Measurements from ENCODE around the gene TM4SF5. TPM values are rescaled to one million over a fixed set of nuclear protein-coding genes. Genes with fewer than 3 reads are reported as not detected.

TM4SF5 gene
- total RNA-seq, 2 experiments from 2014 or later: not detected

DNA sequence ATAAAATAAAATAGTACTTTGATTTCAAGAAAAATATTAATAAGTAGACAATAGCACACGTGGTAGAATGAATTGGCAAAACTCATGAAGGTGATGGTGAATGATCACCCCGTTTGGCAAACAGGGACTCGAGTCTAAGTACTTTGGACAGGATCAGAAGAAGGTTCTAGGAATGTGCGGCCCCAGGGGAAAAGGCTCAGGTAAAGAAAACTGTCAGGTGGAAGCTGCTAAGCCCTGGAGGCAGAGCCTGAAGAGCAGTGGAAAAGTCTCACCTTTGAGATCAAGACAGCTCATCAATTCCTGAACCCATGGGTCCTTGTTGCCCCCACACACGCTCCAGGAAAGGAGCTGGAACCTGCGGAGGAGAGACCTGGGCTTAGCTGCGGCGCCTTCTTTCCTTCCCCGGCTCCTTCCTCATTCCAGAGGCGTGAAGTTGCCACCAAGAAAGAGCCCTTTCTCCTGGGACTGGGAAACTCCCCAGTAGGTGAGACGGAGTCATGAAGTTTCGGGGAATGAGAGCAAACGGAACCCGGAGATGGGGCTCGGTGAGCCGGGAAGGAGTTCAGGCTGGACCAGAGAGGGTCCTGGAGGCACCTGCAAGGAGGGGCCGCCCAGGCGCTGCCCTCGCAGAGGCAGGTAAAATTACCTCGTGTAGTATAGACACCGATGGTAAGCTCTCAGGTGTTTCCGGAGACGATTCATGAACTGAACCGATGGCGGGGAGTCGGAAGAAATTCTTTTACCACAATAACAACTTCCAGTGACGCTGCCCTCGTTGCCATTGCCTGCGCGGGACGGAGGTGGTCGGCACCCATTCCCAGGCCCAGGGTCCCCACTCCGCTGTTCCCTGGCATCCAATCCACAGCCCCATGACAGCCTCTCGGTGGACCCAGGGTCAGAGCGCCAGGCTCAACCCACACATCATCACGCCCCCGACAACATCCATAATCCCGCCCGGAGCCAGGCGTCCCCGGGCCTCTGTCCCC, 33.3 kb upstream of the TM4SF5 start:
- H3K27ac Mint-ChIP-seq: peak overlapping the region; percentile 64
- TF ChIP-seq, protein P1, sequence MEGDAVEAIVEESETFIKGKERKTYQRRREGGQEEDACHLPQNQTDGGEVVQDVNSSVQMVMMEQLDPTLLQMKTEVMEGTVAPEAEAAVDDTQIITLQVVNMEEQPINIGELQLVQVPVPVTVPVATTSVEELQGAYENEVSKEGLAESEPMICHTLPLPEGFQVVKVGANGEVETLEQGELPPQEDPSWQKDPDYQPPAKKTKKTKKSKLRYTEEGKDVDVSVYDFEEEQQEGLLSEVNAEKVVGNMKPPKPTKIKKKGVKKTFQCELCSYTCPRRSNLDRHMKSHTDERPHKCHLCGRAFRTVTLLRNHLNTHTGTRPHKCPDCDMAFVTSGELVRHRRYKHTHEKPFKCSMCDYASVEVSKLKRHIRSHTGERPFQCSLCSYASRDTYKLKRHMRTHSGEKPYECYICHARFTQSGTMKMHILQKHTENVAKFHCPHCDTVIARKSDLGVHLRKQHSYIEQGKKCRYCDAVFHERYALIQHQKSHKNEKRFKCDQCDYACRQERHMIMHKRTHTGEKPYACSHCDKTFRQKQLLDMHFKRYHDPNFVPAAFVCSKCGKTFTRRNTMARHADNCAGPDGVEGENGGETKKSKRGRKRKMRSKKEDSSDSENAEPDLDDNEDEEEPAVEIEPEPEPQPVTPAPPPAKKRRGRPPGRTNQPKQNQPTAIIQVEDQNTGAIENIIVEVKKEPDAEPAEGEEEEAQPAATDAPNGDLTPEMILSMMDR (IDR thresholded peaks at IDR 0.05): no peak
- no peaks in the 10 kb centered on the region for H3K36me3 Mint-ChIP-seq (ENCODE audit: low read depth)
- H3K4me3 Mint-ChIP-seq: peak overlapping the region; percentile 76
- ChIA-PET POLR2A (interaction anchor here (0.7 to 1.6 kb wide), 2 partner anchors 9 to 13 kb away, joined by 3 to 4 read pairs; no protein-coding TSS in a partner anchor), CTCF (interaction anchor here (1.2 kb wide), 1 partner anchor 51 kb away, joined by 5 read pairs; no protein-coding TSS in a partner anchor)
- intact Hi-C loops (cut with micrococcal nuclease): no loop called here
- DNase-seq (peak; percentile 27), ATAC-seq (peak; percentile 18)
- H3K4me1 Mint-ChIP-seq (ENCODE audit: low read depth): peaks cover 26% of the 10 kb centered on the region
- no peaks in the 10 kb centered on the region for H3K9me3 Mint-ChIP-seq
- peaks cover 17% of the 10 kb centered on the region for H3K27me3 Mint-ChIP-seq

DNA sequence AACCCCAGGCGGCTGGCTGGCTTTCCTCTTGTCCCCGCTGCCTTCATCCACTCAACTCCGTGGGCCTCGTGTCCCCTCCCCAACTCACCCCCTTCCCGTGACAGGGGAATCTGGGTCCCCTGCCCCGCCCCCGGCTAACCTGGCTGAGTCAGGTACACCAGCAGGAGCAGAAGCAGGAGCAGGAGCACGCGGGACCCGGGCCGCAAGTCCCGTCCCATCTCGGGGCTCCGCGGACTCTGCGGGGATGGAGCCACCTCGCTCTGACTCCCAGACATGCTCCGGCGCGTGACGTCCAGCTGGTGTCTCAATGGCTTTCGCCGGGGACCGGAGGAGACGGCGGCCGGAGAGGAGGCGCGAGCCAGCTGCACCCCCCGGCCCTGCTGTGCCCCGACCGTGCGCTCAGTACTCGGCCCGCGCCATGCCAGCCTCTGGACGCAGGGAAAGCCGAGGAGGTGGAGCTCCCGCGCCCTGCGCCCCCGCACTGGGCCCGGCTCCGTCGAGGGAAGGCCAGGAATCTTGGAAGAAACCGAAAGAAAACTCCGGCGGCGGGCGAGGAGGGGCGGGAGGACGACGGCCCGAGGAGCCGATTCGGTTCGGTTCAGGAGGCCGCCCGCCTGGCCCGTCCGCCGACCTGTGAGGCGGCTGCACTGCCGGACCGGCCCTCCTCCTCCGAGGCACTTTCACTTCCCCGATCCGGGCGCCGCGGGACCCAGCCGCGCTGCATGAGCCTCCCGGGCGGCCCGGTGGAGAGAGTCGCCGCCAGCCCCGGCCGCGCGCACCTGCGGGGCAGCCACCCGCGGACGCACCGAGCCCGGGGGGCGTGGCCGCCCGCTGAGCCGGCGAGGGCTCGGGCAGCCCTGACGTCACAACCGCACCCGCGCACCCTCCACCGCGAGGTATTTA, 32.3 kb upstream of the TM4SF5 start, which contains the start of the genes CXCL16 and ZMYND15:
Gene CXCL16, minus strand, starts transcription at position 807 of the 903 bp plus-strand sequence. Its CDS starts 589 bp downstream, at position 218.
Gene ZMYND15, plus strand, starts transcription at position 712 of the 903 bp plus-strand sequence. CDS start 716 bp downstream, outside the sequence.
- TF ChIP-seq, protein P1 (IDR thresholded peaks at IDR 0.05): no peak
- peak; percentile 60 for DNase-seq
- Mint-ChIP-seq H3K27ac (peak within 1 kb of the TSS; percentile 64), H3K36me3 (ENCODE audit: low read depth) (no peaks in the 10 kb centered on the region), H3K27me3 (peaks cover 17% of the 10 kb centered on the region), H3K9me3 (no peaks in the 10 kb centered on the region), H3K4me3 (peak within 1 kb of the TSS; percentile 76), H3K4me1 (ENCODE audit: low read depth) (peaks cover 23% of the 10 kb centered on the region)
- ChIA-PET POLR2A (interaction anchor here (1.6 kb wide), 1 partner anchor 10 kb away, joined by 3 read pairs; no protein-coding TSS in a partner anchor), CTCF (interaction anchor here (1.2 kb wide), 1 partner anchor 50 kb away, joined by 5 read pairs; no protein-coding TSS in a partner anchor)
- peak; percentile 71 for ATAC-seq
- intact Hi-C loops (cut with micrococcal nuclease): no loop called here

DNA sequence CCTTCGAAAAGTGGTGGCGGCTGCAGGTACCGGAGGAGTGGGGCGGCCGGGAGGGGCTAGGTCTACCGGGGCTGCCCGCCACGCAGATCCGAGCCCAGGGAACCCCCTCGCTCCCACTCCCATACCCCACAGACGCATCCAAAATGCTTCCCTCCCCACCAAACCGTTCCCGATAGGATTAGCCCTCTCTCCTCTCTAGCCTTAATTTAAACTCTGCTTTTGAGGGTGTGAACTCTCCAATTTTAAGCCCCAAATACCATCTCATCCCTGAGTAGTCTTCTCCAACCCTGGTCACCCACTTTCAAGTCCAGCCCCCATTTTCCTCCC, 31.7 kb upstream of the TM4SF5 start:
- Mint-ChIP-seq H3K9me3 (no peaks in the 10 kb centered on the region), H3K27ac (no peak overlapping the region), H3K36me3 (ENCODE audit: low read depth) (no peaks in the 10 kb centered on the region), H3K4me1 (ENCODE audit: low read depth) (peaks cover 23% of the 10 kb centered on the region), H3K4me3 (peak overlapping the region; percentile 68), H3K27me3 (peaks cover 17% of the 10 kb centered on the region)
- DNase-seq (no peak), ATAC-seq (no peak)
- TF ChIP-seq, protein P1 (IDR thresholded peaks at IDR 0.05): no peak
- ChIA-PET POLR2A (interaction anchor here (1.3 kb wide), 1 partner anchor 9 kb away, joined by 3 read pairs; no protein-coding TSS in a partner anchor), CTCF (interaction anchor here (1.2 kb wide), 1 partner anchor 50 kb away, joined by 5 read pairs; no protein-coding TSS in a partner anchor)
- intact Hi-C loops (cut with micrococcal nuclease): no loop called here

DNA sequence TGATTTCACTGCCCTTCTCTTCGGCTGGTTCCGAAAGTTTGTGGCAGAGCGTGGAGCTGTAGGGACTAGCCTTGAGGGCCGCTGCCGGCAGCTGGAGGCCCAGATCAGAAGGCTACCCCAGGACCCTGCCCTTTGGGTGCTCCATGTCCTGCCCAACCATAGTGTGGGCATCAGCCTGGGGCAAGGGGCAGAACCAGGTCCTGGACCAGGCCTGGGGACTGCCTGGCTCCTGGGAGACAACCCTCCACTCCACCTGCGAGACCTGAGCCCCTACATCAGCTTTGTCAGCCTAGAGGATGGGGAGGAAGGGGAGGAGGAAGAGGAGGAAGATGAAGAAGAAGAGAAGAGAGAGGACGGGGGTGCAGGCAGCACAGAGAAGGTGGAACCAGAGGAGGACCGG, 31.1 kb upstream of the TM4SF5 start:
- no peak for ATAC-seq
- TF ChIP-seq, protein P1 (IDR thresholded peaks at IDR 0.05): no peak
- DNase-seq: no peak
- peaks cover 25% of the 10 kb centered on the region for H3K4me1 Mint-ChIP-seq (ENCODE audit: low read depth)
- no peaks in the 10 kb centered on the region for H3K9me3 Mint-ChIP-seq
- ChIA-PET CTCF (no interaction called here), POLR2A (interaction anchor here (0.6 to 1.3 kb wide), 2 partner anchors 10 to 49 kb away, joined by 3 read pairs; no protein-coding TSS in a partner anchor)
- peaks cover 19% of the 10 kb centered on the region for H3K27me3 Mint-ChIP-seq
- H3K36me3 Mint-ChIP-seq (ENCODE audit: low read depth): no peaks in the 10 kb centered on the region
- intact Hi-C loops (cut with micrococcal nuclease): no loop called here
- no peak overlapping the region for H3K27ac Mint-ChIP-seq
- H3K4me3 Mint-ChIP-seq: peak overlapping the region; percentile 68

Measured in activated CD8-positive, alpha-beta T cell treated with anti-CD3 and anti-CD28 coated beads for 36 hours (primary cell).